Measurements from ENCODE around the gene HRK. TPM values are rescaled to one million over a fixed set of nuclear protein-coding genes. Genes with fewer than 3 reads are reported as not detected.

The HRK gene
- total and polyA plus RNA-seq, 2 of the 13 experiments (the other 11 are each of a cell fraction or from before 2014, with no cell fraction given) = 0.02 TPM; not detected in 1

DNA sequence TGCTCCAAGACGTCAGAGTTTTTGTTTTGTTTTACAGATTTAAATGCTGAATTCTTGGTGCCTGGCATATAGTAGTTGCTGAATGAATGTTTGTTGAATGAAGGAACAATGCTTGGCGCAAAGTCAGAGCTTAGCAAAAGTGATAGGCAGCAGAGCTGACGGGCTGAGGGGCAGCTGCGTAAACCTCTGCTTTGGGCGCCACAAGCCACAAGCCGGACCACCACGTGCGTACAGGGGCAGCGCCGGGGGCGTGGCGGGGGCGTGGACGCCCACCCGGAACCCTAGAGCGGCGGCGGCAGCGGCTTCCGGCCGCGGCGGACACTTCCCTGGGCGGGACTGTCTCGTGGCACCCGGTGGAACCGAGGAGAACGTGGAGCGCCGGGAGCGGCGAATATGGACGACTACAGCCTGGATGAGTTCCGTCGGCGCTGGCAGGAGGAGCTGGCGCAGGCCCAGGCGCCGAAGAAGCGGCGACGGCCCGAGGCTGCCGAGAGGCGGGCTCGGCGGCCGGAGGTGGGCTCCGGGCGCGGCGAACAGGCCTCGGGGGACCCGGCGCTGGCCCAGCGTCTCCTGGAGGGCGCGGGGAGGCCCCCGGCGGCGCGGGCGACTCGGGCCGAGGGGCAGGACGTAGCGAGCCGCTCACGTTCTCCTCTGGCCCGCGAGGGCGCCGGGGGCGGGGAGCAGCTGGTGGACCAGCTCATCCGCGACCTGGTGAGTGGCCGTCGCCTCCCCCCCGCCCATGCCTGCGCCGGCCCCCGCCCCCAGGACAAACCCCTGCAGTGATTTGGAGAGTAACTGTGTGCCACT is 29.6 kb upstream of the HRK start, which contains the start of gene FBXW8 (continued):
- no peak for TF ChIP-seq ZNF512B (CRISPR knock-in tag; IDR thresholded peaks at IDR 0.05; ENCODE audit: borderline replicate concordance)
- peak; percentile 36 for TF ChIP-seq ZNF18 (CRISPR knock-in tag; IDR thresholded peaks at IDR 0.05; ENCODE audit: insufficient replicate concordance)
- TF ChIP-seq ETV6 (CRISPR knock-in tag; conservative IDR thresholded peaks at IDR 0.05) = peak; percentile 82
- peak; percentile 76 for TF ChIP-seq ZFP36L1 (CRISPR knock-in tag; IDR thresholded peaks at IDR 0.05)
- peak; percentile 67 for TF ChIP-seq ZNF781 (CRISPR knock-in tag; IDR thresholded peaks at IDR 0.05; ENCODE audit: borderline replicate concordance, not compliant biosample characterization)
- TF ChIP-seq, protein P1, sequence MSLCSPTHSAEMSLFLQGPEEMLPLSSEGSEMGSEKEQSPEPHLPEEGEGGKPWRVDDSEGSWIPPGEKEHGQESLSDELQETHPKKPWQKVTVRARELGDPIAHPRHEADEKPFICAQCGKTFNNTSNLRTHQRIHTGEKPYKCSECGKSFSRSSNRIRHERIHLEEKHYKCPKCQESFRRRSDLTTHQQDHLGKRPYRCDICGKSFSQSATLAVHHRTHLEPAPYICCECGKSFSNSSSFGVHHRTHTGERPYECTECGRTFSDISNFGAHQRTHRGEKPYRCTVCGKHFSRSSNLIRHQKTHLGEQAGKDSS (CRISPR knock-in tag; IDR thresholded peaks at IDR 0.05; ENCODE audit: borderline replicate concordance, low read depth) = peak; percentile 80; the same call in 1 of the 2 replicates
- no peak for TF ChIP-seq ATF7 (IDR thresholded peaks at IDR 0.05)
- peak; percentile 35; the same call in 1 of the 2 replicates for TF ChIP-seq ATF7 (CRISPR knock-in tag; IDR thresholded peaks at IDR 0.05)
- peak; percentile 90 for TF ChIP-seq ZNF563 (CRISPR knock-in tag; IDR thresholded peaks at IDR 0.05)
- TF ChIP-seq ZMAT3 (CRISPR knock-in tag; conservative IDR thresholded peaks at IDR 0.05) = peak; percentile 81; the same call in 1 of the 2 replicates
- peak; percentile 48 for TF ChIP-seq FOXA3 (CRISPR knock-in tag; IDR thresholded peaks at IDR 0.05)
- TF ChIP-seq HMG20A (CRISPR knock-in tag; IDR thresholded peaks at IDR 0.05; ENCODE audit: borderline replicate concordance) = peak; percentile 37; the same call in 1 of the 2 replicates
- no peak for TF ChIP-seq MBD4 (IDR thresholded peaks at IDR 0.05; ENCODE audit: borderline replicate concordance, low read length)
- TF ChIP-seq NRL (CRISPR knock-in tag; IDR thresholded peaks at IDR 0.05; ENCODE audit: borderline replicate concordance) = peak; percentile 83; the same call in 1 of the 2 replicates
- 0 out of 2 replicates have a peak, but pooled peaks have one; percentile 32 for TF ChIP-seq MAZ (IDR thresholded peaks at IDR 0.05; ENCODE audit: borderline replicate concordance, low read depth, low read length)
- TF ChIP-seq MAZ (CRISPR knock-in tag; IDR thresholded peaks at IDR 0.05; ENCODE audit: low read depth) = peak; percentile 89
- TF ChIP-seq POLR2A (IDR thresholded peaks at IDR 0.05; ENCODE audit: insufficient read depth in 1 of 2, low read depth in 2 of 2, low read length in 2 of 2) = peak; percentile 79
- TF ChIP-seq, protein P2, sequence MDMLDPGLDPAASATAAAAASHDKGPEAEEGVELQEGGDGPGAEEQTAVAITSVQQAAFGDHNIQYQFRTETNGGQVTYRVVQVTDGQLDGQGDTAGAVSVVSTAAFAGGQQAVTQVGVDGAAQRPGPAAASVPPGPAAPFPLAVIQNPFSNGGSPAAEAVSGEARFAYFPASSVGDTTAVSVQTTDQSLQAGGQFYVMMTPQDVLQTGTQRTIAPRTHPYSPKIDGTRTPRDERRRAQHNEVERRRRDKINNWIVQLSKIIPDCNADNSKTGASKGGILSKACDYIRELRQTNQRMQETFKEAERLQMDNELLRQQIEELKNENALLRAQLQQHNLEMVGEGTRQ (IDR thresholded peaks at IDR 0.05; ENCODE audit: low read depth, low read length) = no peak
- TF ChIP-seq, protein P2 (CRISPR knock-in tag; IDR thresholded peaks at IDR 0.05; ENCODE audit: borderline replicate concordance) = peak; percentile 58
- TF ChIP-seq ZZZ3 (CRISPR knock-in tag; IDR thresholded peaks at IDR 0.05; ENCODE audit: borderline replicate concordance) = peak; percentile 52; the same call in 1 of the 2 replicates
- peak; percentile 52; the same call in 1 of the 2 replicates for TF ChIP-seq PITX1 (CRISPR knock-in tag; IDR thresholded peaks at IDR 0.05)
